GM19463 (cell line): ENCODE results near the gene CXCL16.
"Not testable (repeated sequence)": the region's sequence is repeated elsewhere in the genome, so short reads cannot be mapped to it uniquely, and the experiment has no call there.

ENCODE experiments used
- ATAC-seq: cut with Tn5 transposase; IDR thresholded peaks from one replicate; pipeline ENCODE4 v1.9.1; 2021; ENCODE audit warnings: mild to moderate bottlenecking, moderate library complexity; ENCODE audit not compliant: unreplicated experiment

CXCL16 gene

DNA sequence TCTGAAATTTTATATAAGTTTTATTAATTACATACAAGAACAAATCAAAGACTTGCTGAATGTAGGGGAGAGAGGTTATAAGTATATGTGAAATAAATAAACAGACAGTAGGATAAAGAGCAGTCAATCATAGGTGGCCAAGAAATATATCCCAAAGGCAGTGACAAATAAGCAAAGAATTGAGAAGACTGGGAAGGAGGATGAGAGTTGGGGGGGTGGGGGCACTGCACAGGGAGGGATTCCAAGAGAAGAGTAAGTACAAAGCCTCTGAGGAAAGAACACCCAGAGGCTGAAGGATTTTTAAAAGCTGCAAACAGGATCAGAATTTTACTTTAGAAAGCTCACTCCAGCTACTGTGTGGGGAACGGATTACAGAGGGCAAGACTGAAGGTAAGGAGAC lies 38.6 kb downstream of the CXCL16 start:
- ATAC-seq: no peak

DNA sequence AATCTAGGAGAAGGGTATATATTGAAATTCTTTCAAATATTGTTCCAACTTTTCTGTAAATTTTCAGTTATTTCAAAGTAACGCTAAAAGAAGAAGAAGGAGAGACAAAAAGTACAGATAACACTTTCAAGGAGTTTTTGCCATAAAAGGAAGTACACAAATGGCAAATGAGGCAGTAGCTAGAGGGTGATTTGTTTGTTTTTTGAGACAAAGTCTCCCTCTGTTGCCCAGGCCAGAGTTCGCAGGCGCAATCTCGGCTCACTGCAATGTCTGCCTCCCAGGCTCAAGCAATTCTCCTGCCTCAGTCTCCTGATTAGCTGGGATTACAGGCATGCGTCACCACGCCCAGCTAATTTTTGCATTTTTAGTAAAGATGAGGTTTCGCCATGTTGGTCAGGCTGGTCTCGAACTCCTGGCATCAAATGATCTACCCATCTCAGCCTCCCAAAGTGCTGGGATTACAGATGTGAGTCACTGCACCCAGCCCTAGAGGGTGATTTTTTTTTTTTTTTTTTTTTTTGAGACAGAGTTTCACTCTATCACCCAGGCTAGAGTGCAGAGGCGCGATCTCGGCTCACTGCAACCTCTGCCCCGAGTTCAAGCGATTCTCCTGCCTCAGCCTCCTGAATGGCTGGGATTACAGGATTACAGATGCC lies 40.2 kb downstream of the CXCL16 start:
- ATAC-seq: not testable (repeated sequence)

DNA sequence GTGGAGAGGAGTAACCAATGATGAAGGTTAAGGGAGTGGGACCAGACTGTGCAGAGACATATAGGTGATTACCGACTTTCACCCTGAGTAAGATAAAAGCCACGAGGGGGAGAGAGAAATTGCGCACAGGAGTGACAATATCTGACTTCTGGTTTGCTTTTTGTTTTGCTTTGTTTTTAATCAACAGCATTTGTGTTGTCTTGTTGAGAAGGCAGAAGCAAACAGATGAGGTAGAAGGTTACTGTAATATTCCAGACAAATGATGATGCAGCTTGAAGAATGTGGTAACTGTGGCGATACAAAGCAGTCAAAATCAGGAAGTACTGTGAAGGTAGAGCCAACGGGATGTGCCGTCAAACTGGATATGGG lies 43.3 kb downstream of the CXCL16 start:
- ATAC-seq: no peak

DNA sequence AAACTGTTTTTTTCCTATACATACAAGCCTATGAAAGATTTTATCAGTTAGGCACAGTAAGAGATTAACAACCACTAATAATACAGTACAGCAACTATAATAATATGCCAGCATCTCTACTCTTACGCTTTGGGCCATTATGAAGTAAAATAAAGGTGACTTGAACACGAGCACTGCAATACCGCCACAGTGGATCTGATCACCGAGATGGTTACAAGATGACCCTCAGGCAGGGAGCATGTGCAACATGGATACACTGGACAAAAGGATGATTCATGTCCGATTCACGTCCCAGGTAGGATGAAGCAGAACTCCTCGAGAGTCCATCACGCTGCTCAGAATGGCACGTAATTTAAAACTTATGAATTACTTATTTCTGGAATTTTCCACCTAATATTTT lies 46.3 kb downstream of the CXCL16 start:
- no peak for ATAC-seq

DNA sequence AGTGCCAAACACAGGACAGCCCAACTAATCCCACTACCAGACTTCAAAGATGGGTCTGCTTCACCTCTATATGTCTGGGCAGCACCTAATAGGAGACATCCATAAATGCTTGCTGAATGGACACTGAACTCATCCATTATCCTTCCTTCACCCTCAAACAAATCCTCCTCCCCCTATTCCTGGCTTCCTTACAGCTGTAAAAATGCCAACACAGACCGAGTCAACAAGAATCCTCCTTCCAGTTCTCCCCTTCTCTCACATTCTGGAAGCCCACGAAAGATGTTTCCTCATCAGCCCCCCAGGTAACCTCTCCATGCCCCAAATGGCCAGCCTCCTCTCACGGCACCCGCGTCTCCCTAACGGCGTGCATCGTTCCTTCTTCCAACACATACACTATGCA lies 48.0 kb downstream of the CXCL16 start:
- no peak for ATAC-seq

DNA sequence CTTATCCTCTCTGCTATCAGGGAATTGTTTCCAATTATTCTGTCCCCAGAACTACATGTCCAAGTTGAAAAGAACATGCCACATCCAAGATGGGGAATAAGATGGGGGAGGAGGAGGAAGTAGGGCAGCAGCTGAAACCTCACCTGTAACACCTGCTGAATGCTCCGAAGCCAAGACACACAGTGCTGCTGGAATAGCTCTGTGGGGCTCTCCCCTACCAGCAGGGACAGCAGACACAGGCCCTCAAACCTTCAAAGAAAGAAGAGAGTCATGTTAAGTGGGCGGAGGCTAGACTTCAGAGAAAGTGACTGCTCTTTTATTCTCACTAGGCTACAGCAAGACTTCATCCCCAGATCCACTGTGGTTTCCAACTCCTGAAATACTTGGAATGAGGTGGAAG lies 49.0 kb downstream of the CXCL16 start:
- no peak for ATAC-seq

DNA sequence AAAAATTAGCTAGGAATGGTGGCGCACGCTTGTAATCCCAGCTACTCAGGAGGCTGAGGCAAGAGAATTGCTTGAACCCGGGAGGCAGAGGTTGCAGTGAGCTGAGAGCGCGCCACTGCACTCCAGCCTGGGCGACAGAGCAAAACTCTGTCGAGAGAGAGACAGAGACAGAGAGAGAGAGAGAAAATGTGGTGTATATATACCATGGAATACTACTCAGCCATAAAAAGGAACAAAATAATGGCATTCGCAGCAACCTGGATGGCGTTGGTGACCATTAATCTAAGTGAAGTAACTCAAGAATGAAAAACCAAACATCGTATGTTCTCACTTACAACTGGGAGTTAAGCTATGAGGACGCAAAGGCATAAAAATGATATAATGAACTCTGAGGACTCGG lies 49.9 kb downstream of the CXCL16 start:
- ATAC-seq: not testable (repeated sequence)

DNA sequence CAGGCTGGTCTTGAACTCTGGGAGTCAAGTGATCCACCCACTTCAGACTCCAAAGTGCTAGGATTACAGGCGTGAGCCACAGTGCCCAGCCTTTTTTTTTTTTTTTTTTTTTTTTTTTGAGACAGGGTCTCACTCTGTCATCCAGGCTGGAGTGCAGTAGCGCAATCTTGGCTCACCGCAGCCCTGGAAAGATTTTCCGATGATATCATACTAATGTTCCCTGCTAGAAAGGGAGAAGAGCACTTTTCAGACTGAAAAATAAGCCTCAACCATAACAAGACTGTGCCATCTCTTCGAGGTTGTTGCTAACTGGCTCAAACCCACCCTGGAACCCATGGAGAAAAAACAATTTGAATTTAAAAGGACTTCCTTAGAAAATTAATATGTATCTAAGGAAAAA lies 56.0 kb downstream of the CXCL16 start:
- ATAC-seq: not testable (repeated sequence)
